Peyer's patch (tissue), 4 donors: ENCODE measurements around the gene SF3B5.

Experiments
- POLR2A ChIP-seq, 2 donors: fragments of 450-650 bp; IDR thresholded peaks; one replicate each; pipeline ENCODE4 v1.5.1; 2017; ENCODE audit warnings: antibody characterized with exemption in 2 of 2, mild to moderate bottlenecking in 2 of 2, moderate library complexity in 2 of 2
- TF ChIP-seq, protein P1 (sequence below), 6 experiments: fragments of 450-650 bp in 4 of 6; fragments of 200-600 bp in 2 of 6; sonication (generic) in 1 of 6; IDR thresholded peaks; one replicate each; pipeline ENCODE4 v1.5.1; 2017 to 2019; ENCODE audit warnings: antibody characterized with exemption in 6 of 6, mild to moderate bottlenecking in 3 of 6, moderate library complexity in 1 of 6

DNA sequence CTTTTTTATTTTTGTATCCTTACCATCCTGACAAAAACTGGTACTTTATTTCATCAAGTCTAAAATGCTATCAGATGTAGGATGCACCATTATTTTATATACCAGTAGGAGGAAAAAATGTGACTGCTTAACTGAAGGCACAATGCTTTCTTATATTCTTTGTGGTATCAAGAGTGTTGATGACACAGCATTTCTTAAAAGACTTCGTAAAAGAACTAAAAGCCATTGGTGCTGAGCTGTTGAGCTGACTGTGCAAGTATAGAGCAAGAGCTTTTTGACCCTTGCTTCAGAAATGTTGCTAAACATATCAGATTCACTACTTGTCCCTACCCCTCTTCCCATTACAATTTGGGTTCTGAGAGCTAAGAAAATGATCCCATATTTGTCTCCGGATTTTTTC is 17.5 kb downstream of the SF3B5 start:
- TF ChIP-seq POLR2A (IDR thresholded peaks at IDR 0.05): no peak
- TF ChIP-seq, protein P1, sequence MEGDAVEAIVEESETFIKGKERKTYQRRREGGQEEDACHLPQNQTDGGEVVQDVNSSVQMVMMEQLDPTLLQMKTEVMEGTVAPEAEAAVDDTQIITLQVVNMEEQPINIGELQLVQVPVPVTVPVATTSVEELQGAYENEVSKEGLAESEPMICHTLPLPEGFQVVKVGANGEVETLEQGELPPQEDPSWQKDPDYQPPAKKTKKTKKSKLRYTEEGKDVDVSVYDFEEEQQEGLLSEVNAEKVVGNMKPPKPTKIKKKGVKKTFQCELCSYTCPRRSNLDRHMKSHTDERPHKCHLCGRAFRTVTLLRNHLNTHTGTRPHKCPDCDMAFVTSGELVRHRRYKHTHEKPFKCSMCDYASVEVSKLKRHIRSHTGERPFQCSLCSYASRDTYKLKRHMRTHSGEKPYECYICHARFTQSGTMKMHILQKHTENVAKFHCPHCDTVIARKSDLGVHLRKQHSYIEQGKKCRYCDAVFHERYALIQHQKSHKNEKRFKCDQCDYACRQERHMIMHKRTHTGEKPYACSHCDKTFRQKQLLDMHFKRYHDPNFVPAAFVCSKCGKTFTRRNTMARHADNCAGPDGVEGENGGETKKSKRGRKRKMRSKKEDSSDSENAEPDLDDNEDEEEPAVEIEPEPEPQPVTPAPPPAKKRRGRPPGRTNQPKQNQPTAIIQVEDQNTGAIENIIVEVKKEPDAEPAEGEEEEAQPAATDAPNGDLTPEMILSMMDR (IDR thresholded peaks at IDR 0.05): no peak
